ENCODE results near the gene ELF1. TPM values are rescaled to one million over a fixed set of nuclear protein-coding genes. Genes with fewer than 3 reads are reported as not detected.

Gene ELF1
- total and polyA plus RNA-seq, 2 donors from 2014 or later = 12.0 to 95.1 TPM

GRCh38 chr13:41006306-41006705 is 12.8 kb downstream of the ELF1 start:
- Histone ChIP-seq H3K9me3 (ENCODE audit: control insufficient read depth in 2 of 3, insufficient read depth in 1 of 3, low read length in 3 of 3) (no peaks in the 10 kb centered on the region), H3K4me3 (ENCODE audit: low read length in 3 of 3) (no peak overlapping the region), H3K4me1 (ENCODE audit: control insufficient read depth in 2 of 3, insufficient read depth in 2 of 3, low read depth in 1 of 3, low read length in 3 of 3) (peaks cover 0 to 25% (median 7%) of the 10 kb centered on the region in 3 donors), H3K9ac (ENCODE audit: low read length in 3 of 3) (no peak overlapping the region), H3K36me3 (ENCODE audit: control insufficient read depth in 2 of 3, insufficient read depth in 3 of 3, low read length in 3 of 3) (no peaks in the 10 kb centered on the region), H3K27ac (ENCODE audit: low read depth in 2 of 2, low read length in 2 of 2) (no peak overlapping the region), H3K27me3 (ENCODE audit: control insufficient read depth, insufficient read depth, low read length) (no peaks in the 10 kb centered on the region)
- intact Hi-C loops (cut with DNase I) = no loop called here
- FAIRE-seq (no peak), DNase-seq (no peak)
- TF ChIP-seq, protein P1, sequence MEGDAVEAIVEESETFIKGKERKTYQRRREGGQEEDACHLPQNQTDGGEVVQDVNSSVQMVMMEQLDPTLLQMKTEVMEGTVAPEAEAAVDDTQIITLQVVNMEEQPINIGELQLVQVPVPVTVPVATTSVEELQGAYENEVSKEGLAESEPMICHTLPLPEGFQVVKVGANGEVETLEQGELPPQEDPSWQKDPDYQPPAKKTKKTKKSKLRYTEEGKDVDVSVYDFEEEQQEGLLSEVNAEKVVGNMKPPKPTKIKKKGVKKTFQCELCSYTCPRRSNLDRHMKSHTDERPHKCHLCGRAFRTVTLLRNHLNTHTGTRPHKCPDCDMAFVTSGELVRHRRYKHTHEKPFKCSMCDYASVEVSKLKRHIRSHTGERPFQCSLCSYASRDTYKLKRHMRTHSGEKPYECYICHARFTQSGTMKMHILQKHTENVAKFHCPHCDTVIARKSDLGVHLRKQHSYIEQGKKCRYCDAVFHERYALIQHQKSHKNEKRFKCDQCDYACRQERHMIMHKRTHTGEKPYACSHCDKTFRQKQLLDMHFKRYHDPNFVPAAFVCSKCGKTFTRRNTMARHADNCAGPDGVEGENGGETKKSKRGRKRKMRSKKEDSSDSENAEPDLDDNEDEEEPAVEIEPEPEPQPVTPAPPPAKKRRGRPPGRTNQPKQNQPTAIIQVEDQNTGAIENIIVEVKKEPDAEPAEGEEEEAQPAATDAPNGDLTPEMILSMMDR (IDR thresholded peaks at IDR 0.05; ENCODE audit: borderline replicate concordance, extremely low read depth, insufficient read depth) = no peak

DNA sequence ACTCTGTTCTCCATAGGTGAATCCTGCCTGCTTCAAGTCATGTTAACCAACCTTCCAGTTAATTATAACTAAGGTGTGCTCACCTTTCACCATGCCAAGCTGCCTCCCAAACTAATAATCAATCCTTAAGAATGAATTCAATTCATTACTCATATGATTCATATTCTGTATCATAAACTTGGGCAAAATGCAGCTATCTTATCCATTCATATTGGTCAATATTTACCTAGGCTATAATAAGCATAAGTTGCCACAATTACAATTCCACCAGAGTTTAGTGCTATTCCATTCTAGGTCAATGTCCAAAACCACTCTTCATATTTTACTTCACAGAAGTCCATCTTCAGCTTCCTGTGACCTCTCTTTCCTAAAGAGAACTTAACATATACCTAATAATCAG is 13.4 kb downstream of the ELF1 start:
- Histone ChIP-seq H3K27me3 (ENCODE audit: control insufficient read depth, insufficient read depth, low read length) (no peaks in the 10 kb centered on the region), H3K4me3 (ENCODE audit: low read length in 3 of 3) (no peak overlapping the region), H3K4me1 (ENCODE audit: control insufficient read depth in 2 of 3, insufficient read depth in 2 of 3, low read depth in 1 of 3, low read length in 3 of 3) (peaks cover 0 to 25% (median 6%) of the 10 kb centered on the region in 3 donors), H3K36me3 (ENCODE audit: control insufficient read depth in 2 of 3, insufficient read depth in 3 of 3, low read length in 3 of 3) (no peaks in the 10 kb centered on the region), H3K27ac (ENCODE audit: low read depth in 2 of 2, low read length in 2 of 2) (no peak overlapping the region), H3K9ac (ENCODE audit: low read length in 3 of 3) (no peak overlapping the region), H3K9me3 (ENCODE audit: control insufficient read depth in 2 of 3, insufficient read depth in 1 of 3, low read length in 3 of 3) (no peaks in the 10 kb centered on the region)
- FAIRE-seq (no peak), DNase-seq (no peak)
- TF ChIP-seq, protein P1 (IDR thresholded peaks at IDR 0.05; ENCODE audit: borderline replicate concordance, extremely low read depth, insufficient read depth) = no peak
- intact Hi-C loops (cut with DNase I) = no loop called here

- no peak overlapping the region for H3K9ac ChIP-seq (ENCODE audit: low read length in 3 of 3)
- intact Hi-C loops (cut with DNase I) = no loop called here
- no peak overlapping the region for H3K4me3 ChIP-seq (ENCODE audit: low read length in 3 of 3)
- TF ChIP-seq, protein P1 (IDR thresholded peaks at IDR 0.05; ENCODE audit: borderline replicate concordance, extremely low read depth, insufficient read depth) = no peak
- DNase-seq (no peak), FAIRE-seq (no peak)
- H3K9me3 ChIP-seq (ENCODE audit: control insufficient read depth in 2 of 3, insufficient read depth in 1 of 3, low read length in 3 of 3) = no peaks in the 10 kb centered on the region
- H3K4me1 ChIP-seq (ENCODE audit: control insufficient read depth in 2 of 3, insufficient read depth in 2 of 3, low read depth in 1 of 3, low read length in 3 of 3) = peaks cover 0 to 25% (median 5%) of the 10 kb centered on the region in 3 donors
- H3K36me3 ChIP-seq (ENCODE audit: control insufficient read depth in 2 of 3, insufficient read depth in 3 of 3, low read length in 3 of 3) = no peaks in the 10 kb centered on the region
- no peak overlapping the region for H3K27ac ChIP-seq (ENCODE audit: low read depth in 2 of 2, low read length in 2 of 2)
- no peaks in the 10 kb centered on the region for H3K27me3 ChIP-seq (ENCODE audit: control insufficient read depth, insufficient read depth, low read length)
Measured at GRCh38 chr13:41004875-41005693, 14.0 kb downstream of the ELF1 start.
